ENCODE data around the gene OTOP3.

DNA sequence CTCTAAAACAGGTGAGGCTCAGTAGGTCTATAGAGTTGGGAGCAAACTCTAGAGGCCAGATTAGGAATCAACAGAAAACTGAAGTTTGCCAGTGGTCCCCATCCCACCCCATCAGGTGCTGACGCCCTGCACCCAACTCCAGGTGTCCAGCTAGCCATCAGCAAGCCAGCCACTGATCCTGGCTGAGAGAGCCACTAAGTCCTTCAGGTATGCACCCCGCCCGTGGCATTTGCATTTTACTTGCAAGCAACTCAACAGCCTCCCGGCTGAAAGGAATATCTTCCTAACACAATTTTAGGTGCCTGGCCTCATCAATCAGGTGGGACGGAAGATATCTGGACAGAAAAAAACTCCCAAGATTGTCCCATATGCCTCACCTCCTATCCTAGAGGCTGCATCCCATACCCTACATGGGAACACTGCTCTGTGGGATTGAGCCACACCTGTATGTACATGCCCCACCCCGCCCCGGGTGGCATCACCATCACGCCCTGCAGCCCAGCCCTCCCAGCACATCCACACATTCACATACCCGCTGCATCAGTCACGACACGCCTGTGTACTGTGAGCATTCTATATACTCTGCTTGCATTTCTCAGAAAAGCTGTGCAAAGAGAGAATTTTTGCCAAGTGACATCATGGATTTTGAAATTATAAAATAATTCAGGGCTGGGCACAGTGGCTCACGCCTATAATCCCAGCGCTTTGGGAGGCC is 8.3 kb downstream of the OTOP3 start:
- TF ChIP-seq, protein P1, sequence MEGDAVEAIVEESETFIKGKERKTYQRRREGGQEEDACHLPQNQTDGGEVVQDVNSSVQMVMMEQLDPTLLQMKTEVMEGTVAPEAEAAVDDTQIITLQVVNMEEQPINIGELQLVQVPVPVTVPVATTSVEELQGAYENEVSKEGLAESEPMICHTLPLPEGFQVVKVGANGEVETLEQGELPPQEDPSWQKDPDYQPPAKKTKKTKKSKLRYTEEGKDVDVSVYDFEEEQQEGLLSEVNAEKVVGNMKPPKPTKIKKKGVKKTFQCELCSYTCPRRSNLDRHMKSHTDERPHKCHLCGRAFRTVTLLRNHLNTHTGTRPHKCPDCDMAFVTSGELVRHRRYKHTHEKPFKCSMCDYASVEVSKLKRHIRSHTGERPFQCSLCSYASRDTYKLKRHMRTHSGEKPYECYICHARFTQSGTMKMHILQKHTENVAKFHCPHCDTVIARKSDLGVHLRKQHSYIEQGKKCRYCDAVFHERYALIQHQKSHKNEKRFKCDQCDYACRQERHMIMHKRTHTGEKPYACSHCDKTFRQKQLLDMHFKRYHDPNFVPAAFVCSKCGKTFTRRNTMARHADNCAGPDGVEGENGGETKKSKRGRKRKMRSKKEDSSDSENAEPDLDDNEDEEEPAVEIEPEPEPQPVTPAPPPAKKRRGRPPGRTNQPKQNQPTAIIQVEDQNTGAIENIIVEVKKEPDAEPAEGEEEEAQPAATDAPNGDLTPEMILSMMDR (IDR thresholded peaks at IDR 0.05) = no peak
- peak in 1 of 4 donors; percentile 31 for TF ChIP-seq POLR2A (IDR thresholded peaks at IDR 0.05)

All from esophagus squamous epithelium (tissue), 4 donors.